Panc1 (cell line): ENCODE results near the gene TMEM236.

Experiments
- POLR2AphosphoS5 ChIP-seq: IDR thresholded peaks from 2 replicates; pipeline ENCODE4 v1.6.1; 2012; ENCODE audit warnings: mild to moderate bottlenecking, low read depth, low read length, moderate library complexity
- REST ChIP-seq, 2 experiments: IDR thresholded peaks; 2 replicates each; pipeline ENCODE4 v1.6.1; 2011 to 2012; ENCODE audit warnings: low read depth in 2 of 2, control low read depth in 1 of 2, low read length in 1 of 2, mild to moderate bottlenecking in 1 of 2, moderate library complexity in 1 of 2; ENCODE audit not compliant: insufficient read depth in 1 of 2
- SIN3A ChIP-seq: IDR thresholded peaks from 2 replicates; pipeline ENCODE4 v1.6.1; 2012; ENCODE audit warnings: low read depth, mild to moderate bottlenecking, low read length, moderate library complexity, borderline replicate concordance; ENCODE audit not compliant: insufficient read depth
- TF ChIP-seq, protein P1 (sequence below): fragments of 450-650 bp; IDR thresholded peaks from 2 replicates; pipeline ENCODE4 v1.5.1; 2017; ENCODE audit warnings: mild to moderate bottlenecking

GRCh38 chr10:17811146-17811865 is 59.3 kb downstream of the TMEM236 start:
- TF ChIP-seq, protein P1, sequence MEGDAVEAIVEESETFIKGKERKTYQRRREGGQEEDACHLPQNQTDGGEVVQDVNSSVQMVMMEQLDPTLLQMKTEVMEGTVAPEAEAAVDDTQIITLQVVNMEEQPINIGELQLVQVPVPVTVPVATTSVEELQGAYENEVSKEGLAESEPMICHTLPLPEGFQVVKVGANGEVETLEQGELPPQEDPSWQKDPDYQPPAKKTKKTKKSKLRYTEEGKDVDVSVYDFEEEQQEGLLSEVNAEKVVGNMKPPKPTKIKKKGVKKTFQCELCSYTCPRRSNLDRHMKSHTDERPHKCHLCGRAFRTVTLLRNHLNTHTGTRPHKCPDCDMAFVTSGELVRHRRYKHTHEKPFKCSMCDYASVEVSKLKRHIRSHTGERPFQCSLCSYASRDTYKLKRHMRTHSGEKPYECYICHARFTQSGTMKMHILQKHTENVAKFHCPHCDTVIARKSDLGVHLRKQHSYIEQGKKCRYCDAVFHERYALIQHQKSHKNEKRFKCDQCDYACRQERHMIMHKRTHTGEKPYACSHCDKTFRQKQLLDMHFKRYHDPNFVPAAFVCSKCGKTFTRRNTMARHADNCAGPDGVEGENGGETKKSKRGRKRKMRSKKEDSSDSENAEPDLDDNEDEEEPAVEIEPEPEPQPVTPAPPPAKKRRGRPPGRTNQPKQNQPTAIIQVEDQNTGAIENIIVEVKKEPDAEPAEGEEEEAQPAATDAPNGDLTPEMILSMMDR = no peak
- TF ChIP-seq REST (IDR thresholded peaks at IDR 0.05; ENCODE audit: insufficient read depth in 1 of 2, low read depth in 2 of 2, low read length in 1 of 2) (no peak), SIN3A (no peak), POLR2AphosphoS5 (no peak)
